Type B pancreatic cell (in vitro differentiated cells): Measurements from ENCODE around the gene IMMP2L. TPM values are rescaled to one million over a fixed set of nuclear protein-coding genes. Genes with fewer than 3 reads are reported as not detected.

Source experiments
- DNase-seq: peaks from one replicate; pipeline ENCODE4 v3.0.0; 2021; ENCODE audit warnings: mixed read lengths; ENCODE audit not compliant: unreplicated experiment; ENCODE audit errors: extremely low spot score
- H3K27ac Mint-ChIP-seq: 2 replicates; pipeline ENCODE4 v1.8.0; 2021; ENCODE audit warnings: mild to moderate bottlenecking, mixed read lengths
- H3K27me3 Mint-ChIP-seq: 2 replicates; pipeline ENCODE4 v1.8.0; 2021; ENCODE audit warnings: mixed read lengths
- H3K36me3 Mint-ChIP-seq: 2 replicates; pipeline ENCODE4 v1.8.0; 2021; ENCODE audit warnings: mixed read lengths
- H3K4me1 Mint-ChIP-seq: one replicate; pipeline ENCODE4 v1.8.0; 2021; ENCODE audit warnings: mixed read lengths; ENCODE audit not compliant: unreplicated experiment
- H3K4me3 Mint-ChIP-seq: 2 replicates; pipeline ENCODE4 v1.8.0; 2021; ENCODE audit warnings: mild to moderate bottlenecking, mixed read lengths
- H3K9me3 Mint-ChIP-seq: 2 replicates; pipeline ENCODE4 v1.8.0; 2021; ENCODE audit warnings: mixed read lengths
- total RNA-seq: library from RNA; stranded (reverse); gene quantifications from 2 replicates; pipeline ENCODE4 v1.2.1, GENCODE V29; 2021; ENCODE audit warnings: low replicate concordance
- TF ChIP-seq, protein P1 (sequence below): fragments of 200-600 bp; sonication (generic); conservative IDR thresholded peaks from 2 replicates; pipeline ENCODE4 v1.5.0; 2021; ENCODE audit warnings: antibody characterized with exemption, mild to moderate bottlenecking

Gene IMMP2L
- total RNA-seq, 1 donor from 2014 or later, result 23.0 TPM

DNA sequence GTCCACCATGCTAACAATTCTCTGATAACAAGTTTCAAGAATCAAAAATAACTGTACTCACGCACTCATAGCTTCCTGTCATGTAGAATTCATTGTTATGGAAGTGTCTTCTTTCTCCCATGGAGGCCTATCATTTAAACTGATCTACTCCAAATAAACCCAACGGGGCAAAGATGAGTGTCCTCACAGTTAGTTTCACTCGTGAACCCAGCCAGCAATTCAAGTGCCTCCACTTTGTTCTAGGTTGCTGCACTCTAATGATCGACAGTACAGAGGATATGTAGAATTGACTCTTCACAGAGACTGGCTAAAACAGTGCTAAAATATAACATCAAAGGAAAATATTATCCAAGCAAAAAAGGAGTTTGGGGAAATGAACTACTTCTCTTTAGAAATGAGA is 360.0 kb downstream of the IMMP2L start:
- peaks cover 8% of the 10 kb centered on the region for H3K9me3 Mint-ChIP-seq

DNA sequence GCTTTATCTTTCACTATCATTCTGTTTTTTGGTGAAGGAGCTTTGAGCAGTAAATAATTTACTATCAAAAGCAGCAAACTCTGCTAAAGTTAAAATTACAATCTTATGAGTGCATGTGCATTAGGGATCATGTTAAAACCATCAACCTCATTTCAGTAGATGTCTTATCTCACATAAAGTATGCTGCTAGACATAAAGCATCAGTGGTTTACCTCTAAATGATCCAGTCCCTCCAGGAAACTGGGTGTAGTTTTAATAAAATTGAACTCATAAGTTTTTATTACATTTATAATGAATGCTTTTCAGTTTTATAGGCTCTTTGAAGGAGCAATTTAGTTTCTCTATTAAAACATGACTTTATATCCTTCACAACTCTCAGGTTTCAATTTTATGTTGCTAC is 362.6 kb downstream of the IMMP2L start:
- Mint-ChIP-seq H3K9me3 (peaks cover 8% of the 10 kb centered on the region), H3K4me3 (no peak overlapping the region), H3K36me3 (peaks cover 4% of the 10 kb centered on the region), H3K27ac (no peak overlapping the region), H3K27me3 (no peaks in the 10 kb centered on the region), H3K4me1 (no peaks in the 10 kb centered on the region)
- TF ChIP-seq, protein P1, sequence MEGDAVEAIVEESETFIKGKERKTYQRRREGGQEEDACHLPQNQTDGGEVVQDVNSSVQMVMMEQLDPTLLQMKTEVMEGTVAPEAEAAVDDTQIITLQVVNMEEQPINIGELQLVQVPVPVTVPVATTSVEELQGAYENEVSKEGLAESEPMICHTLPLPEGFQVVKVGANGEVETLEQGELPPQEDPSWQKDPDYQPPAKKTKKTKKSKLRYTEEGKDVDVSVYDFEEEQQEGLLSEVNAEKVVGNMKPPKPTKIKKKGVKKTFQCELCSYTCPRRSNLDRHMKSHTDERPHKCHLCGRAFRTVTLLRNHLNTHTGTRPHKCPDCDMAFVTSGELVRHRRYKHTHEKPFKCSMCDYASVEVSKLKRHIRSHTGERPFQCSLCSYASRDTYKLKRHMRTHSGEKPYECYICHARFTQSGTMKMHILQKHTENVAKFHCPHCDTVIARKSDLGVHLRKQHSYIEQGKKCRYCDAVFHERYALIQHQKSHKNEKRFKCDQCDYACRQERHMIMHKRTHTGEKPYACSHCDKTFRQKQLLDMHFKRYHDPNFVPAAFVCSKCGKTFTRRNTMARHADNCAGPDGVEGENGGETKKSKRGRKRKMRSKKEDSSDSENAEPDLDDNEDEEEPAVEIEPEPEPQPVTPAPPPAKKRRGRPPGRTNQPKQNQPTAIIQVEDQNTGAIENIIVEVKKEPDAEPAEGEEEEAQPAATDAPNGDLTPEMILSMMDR, result no peak
- DNase-seq, result no peak

More for the DNA sequence above, 360.0 kb downstream of the IMMP2L start:
- Mint-ChIP-seq H3K36me3 (peaks cover 4% of the 10 kb centered on the region), H3K4me1 (no peaks in the 10 kb centered on the region), H3K4me3 (no peak overlapping the region), H3K27me3 (no peaks in the 10 kb centered on the region), H3K27ac (no peak overlapping the region)
- TF ChIP-seq, protein P1, result no peak
- no peak for DNase-seq

DNA sequence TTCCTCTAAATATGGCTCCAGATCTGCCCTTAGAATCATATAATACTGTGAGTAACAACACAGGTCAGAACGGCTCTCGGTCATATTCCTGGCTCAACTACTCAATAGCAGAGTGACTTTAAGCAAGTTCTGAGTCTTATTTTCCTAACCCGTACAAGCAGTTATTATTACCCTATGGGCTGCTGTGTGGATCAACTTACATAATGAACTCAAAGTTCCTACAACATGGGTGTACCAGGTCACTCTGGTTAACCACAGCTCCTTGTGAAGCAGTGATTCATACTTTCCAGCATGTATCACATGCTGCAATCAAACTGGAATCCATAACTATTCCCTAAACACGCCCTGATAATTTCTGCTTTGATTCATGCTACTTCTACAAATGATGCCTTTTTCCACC is 364.0 kb downstream of the IMMP2L start:
- H3K27me3 Mint-ChIP-seq, result no peaks in the 10 kb centered on the region
- peaks cover 8% of the 10 kb centered on the region for H3K9me3 Mint-ChIP-seq
- H3K36me3 Mint-ChIP-seq, result peaks cover 7% of the 10 kb centered on the region
- no peak overlapping the region for H3K27ac Mint-ChIP-seq
- TF ChIP-seq, protein P1, result no peak
- no peaks in the 10 kb centered on the region for H3K4me1 Mint-ChIP-seq
- H3K4me3 Mint-ChIP-seq, result no peak overlapping the region
- DNase-seq, result no peak

DNA sequence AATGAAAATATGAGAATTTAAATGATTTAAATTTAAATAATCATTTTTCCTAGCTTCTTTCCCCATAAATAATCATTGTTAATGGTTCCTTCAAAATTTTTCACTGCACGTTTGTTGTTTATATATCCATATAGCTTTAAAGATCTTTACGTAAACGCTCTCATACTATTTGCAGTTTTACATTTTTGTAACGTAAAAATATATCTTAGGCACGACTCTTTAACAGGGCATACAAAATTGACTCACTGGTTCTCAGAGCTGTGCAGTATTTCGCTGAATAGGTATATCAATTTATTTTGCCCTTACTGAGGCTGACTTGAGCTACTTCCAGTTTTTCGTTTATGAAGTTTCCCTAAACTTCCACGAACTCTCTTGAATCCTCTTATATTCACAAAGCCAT is 365.6 kb downstream of the IMMP2L start:
- TF ChIP-seq, protein P1, result no peak
- Mint-ChIP-seq H3K27ac (no peak overlapping the region), H3K4me3 (no peak overlapping the region), H3K27me3 (no peaks in the 10 kb centered on the region), H3K9me3 (peaks cover 5% of the 10 kb centered on the region), H3K4me1 (peaks cover 6% of the 10 kb centered on the region), H3K36me3 (peaks cover 3% of the 10 kb centered on the region)
- no peak for DNase-seq

DNA sequence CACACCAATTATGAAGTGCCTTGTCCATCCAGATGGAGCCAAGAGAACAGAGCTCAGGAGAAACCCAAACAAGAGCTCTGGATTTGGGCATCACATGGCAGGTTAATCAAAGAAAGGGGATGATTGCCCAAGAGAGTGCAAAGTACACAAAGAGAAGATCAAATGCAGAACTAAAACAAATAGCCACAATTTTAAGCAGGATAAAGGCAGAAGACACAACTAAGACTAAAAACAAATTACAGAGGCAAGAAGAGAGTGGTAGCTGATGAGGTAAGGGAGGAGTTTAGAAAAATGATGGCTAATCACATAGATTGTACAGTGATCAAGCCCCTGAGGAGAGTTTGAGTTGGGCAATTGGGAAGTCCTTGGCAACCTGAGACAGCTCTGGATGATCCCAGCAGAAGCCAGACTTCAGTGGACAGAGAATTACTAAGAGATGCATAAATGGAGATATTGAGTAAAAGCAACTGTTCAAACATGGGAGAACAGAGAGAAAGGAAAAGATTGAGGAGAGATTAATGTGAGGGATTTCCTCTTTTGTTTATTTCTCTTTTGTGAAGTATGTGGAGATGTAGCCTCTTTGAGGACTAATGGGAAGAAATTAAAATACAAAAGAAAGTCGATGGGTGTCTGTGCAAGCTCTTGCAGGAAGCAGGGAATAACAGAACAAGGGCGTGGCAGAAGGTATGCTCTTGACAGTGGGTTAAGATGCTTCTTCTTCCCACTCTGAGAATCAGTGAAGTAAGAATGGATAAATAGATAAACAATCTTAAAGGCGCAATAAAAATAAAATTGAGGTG is 369.5 kb downstream of the IMMP2L start:
- H3K4me3 Mint-ChIP-seq, result no peak overlapping the region
- no peak overlapping the region for H3K27ac Mint-ChIP-seq
- no peak for DNase-seq
- H3K4me1 Mint-ChIP-seq, result peaks cover 6% of the 10 kb centered on the region
- peaks cover 12% of the 10 kb centered on the region for H3K9me3 Mint-ChIP-seq
- H3K27me3 Mint-ChIP-seq, result no peaks in the 10 kb centered on the region
- TF ChIP-seq, protein P1, result no peak
- peaks cover 3% of the 10 kb centered on the region for H3K36me3 Mint-ChIP-seq
